Spleen (tissue), 7 donors: ENCODE data around the gene CASR.

Source experiments
- POLR2A ChIP-seq, 3 donors: fragments of 450-650 bp; IDR thresholded peaks; one replicate each; pipeline ENCODE4 v1.5.1; 2017; ENCODE audit warnings: antibody characterized with exemption in 3 of 3, mild to moderate bottlenecking in 1 of 3
- TF ChIP-seq, protein P1 (sequence below), 11 experiments: fragments of 200-600 bp in 7 of 11; fragments of 450-650 bp in 4 of 11; sonication (generic) in 4 of 11; IDR thresholded peaks in 8 of 11; conservative IDR thresholded peaks in 3 of 11; 1 replicate in 7 of 11; 2 replicates in 4 of 11; pipeline versions ENCODE4 v1.4.0 to v1.8.0; 2016 to 2021; ENCODE audit warnings: antibody characterized with exemption in 11 of 11, inconsistent platforms in 4 of 11, mild to moderate bottlenecking in 1 of 11
- donor health status: DM: no; HTN: no; CAD: no; lungs with moderate emphysema.
- donor health status: DM: no; HTN: no; CAD: no.
- donor health status: DM: no; HTN: no; CAD: no.

DNA sequence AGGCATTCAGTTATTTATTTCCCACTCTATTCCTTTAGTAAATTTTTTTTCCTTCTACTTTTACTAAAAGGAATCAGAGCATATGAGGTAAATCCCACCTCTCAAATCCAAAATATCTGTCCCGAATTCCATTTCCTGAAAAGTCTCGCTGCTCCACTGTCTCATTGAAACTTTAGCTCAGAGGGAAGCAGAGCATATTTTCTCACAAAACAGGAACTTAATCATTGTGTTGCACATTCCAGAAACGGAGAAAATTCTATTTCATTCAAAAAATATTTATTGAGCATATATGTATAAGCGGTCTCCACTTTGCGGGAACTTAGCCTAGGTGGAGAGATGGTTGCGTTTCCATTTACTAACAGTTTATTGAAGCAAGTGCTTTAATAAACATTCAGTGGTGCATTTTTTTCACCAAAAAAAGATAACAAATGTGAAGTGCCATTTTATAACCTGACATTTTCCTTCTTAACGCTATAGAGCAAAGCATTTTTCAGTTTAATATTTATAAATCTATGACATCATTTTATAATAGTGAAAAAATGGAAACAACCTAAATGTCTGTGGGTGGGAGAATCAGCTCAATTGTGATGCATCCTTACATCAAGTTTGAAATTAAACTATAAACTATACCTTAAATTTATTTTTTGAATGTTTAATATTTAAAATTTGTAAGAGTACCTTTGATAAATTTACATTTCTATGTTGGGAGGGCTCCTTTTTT is 74.3 kb downstream of the CASR start:
- TF ChIP-seq, protein P1, sequence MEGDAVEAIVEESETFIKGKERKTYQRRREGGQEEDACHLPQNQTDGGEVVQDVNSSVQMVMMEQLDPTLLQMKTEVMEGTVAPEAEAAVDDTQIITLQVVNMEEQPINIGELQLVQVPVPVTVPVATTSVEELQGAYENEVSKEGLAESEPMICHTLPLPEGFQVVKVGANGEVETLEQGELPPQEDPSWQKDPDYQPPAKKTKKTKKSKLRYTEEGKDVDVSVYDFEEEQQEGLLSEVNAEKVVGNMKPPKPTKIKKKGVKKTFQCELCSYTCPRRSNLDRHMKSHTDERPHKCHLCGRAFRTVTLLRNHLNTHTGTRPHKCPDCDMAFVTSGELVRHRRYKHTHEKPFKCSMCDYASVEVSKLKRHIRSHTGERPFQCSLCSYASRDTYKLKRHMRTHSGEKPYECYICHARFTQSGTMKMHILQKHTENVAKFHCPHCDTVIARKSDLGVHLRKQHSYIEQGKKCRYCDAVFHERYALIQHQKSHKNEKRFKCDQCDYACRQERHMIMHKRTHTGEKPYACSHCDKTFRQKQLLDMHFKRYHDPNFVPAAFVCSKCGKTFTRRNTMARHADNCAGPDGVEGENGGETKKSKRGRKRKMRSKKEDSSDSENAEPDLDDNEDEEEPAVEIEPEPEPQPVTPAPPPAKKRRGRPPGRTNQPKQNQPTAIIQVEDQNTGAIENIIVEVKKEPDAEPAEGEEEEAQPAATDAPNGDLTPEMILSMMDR (IDR thresholded peaks at IDR 0.05 in 8 of 11, conservative IDR thresholded peaks at IDR 0.05 in 3 of 11), result no peak
- no peak for TF ChIP-seq POLR2A (IDR thresholded peaks at IDR 0.05)
